Panc1 (cell line): ENCODE results near the gene TSPAN4. TPM values are rescaled to one million over a fixed set of nuclear protein-coding genes. Genes with fewer than 3 reads are reported as not detected.

ENCODE experiments used
- ATAC-seq: fragments of 200-7000 bp; cut with Tn5 transposase; 2 replicates; pipeline ENCODE4 v1.9.1; 2020; ENCODE audit warnings: mild to moderate bottlenecking, moderate library complexity
- BruUV-seq: library from RNA; stranded (reverse); fragments of 400-500 nt; replicated peaks from 2 replicates; lab custom pipeline; 2021; lab: Mats Ljungman, UMichigan
- CTCF ChIA-PET: fragments of 300-600 bp; sonication (Branson Sonifier 250); formaldehyde crosslinking; loops from one replicate; lab custom pipeline; 2022; ENCODE audit warnings: antibody characterized with exemption; lab: Charles Lee
- POLR2A ChIA-PET: fragments of 300-600 bp; sonication (Branson Sonifier 250); formaldehyde crosslinking; loops from one replicate; lab custom pipeline; 2022; ENCODE audit warnings: antibody characterized with exemption; lab: Charles Lee
- DNase-seq: peaks from one replicate; pipeline ENCODE4 v3.0.0-alpha.2; 2010; ENCODE audit warnings: low read depth, low spot score
- H3K27ac ChIP-seq: 2 replicates; pipeline ENCODE4 v1.5.1; 2011; ENCODE audit warnings: mild to moderate bottlenecking, low read length, inconsistent platforms
- H3K27me3 ChIP-seq: fragments of 200-500 bp; sonication (Bioruptor generic); 2 replicates; pipeline ENCODE4 v1.6.0; 2014; ENCODE audit warnings: low read length, inconsistent platforms; ENCODE audit not compliant: control insufficient read depth, insufficient read depth
- H3K36me3 ChIP-seq: fragments of 200-500 bp; sonication (Bioruptor generic); 2 replicates; pipeline ENCODE4 v1.5.1; 2014; ENCODE audit warnings: inconsistent platforms, mild to moderate bottlenecking, low read length, moderate library complexity; ENCODE audit not compliant: control insufficient read depth, insufficient read depth
- H3K4me1 ChIP-seq: 2 replicates; pipeline ENCODE4 v1.5.1; 2011; ENCODE audit warnings: inconsistent platforms, mild to moderate bottlenecking, low read length, moderate library complexity; ENCODE audit not compliant: control insufficient read depth, insufficient read depth
- H3K4me3 ChIP-seq, 2 experiments: 2 replicates each; pipeline ENCODE4 v1.5.1; 2011 to 2012; ENCODE audit warnings: low read depth in 2 of 2, low read length in 2 of 2, mild to moderate bottlenecking in 2 of 2, inconsistent platforms in 1 of 2, moderate library complexity in 1 of 2
- H3K9me3 ChIP-seq: fragments of 200-500 bp; sonication (Bioruptor generic); 2 replicates; pipeline ENCODE4 v1.5.1; 2014; ENCODE audit warnings: low read depth, mild to moderate bottlenecking, inconsistent platforms, low read length, moderate library complexity; ENCODE audit not compliant: control insufficient read depth, insufficient read depth
- POLR2AphosphoS5 ChIP-seq: IDR thresholded peaks from 2 replicates; pipeline ENCODE4 v1.6.1; 2012; ENCODE audit warnings: mild to moderate bottlenecking, low read depth, low read length, moderate library complexity
- SIN3A ChIP-seq: IDR thresholded peaks from 2 replicates; pipeline ENCODE4 v1.6.1; 2012; ENCODE audit warnings: low read depth, mild to moderate bottlenecking, low read length, moderate library complexity, borderline replicate concordance; ENCODE audit not compliant: insufficient read depth
- TCF7L2 ChIP-seq: IDR thresholded peaks from 2 replicates; pipeline ENCODE4 v1.6.1; 2011; ENCODE audit warnings: mild to moderate bottlenecking, low read depth, low read length, inconsistent platforms
- in situ Hi-C: cut with HindIII; loops from 2 replicates; pipeline ENCODE4 v1.10.0; 2016; ENCODE audit warnings: low sequenced_read_pairs, low pct_unique_long_range_greater_than_20kb
- intact Hi-C: fragments of 100-400 bp; cut with micrococcal nuclease; formaldehyde crosslinking; loops from one replicate; pipeline ENCODE4 v1.10.0; 2022; ENCODE audit not compliant: unreplicated experiment
- total RNA-seq: library from RNA; stranded (reverse); gene quantifications from one replicate; pipeline ENCODE4 v1.2.1, GENCODE V29; 2021; ENCODE audit not compliant: unreplicated experiment
- TF ChIP-seq, protein P1 (sequence below), 2 experiments: IDR thresholded peaks; 2 replicates each; pipeline ENCODE4 v1.6.1; 2011 to 2012; ENCODE audit warnings: low read depth in 2 of 2, control low read depth in 1 of 2, low read length in 1 of 2, mild to moderate bottlenecking in 1 of 2, moderate library complexity in 1 of 2; ENCODE audit not compliant: insufficient read depth in 1 of 2
- TF ChIP-seq, protein P2 (sequence below): fragments of 450-650 bp; IDR thresholded peaks from 2 replicates; pipeline ENCODE4 v1.5.1; 2017; ENCODE audit warnings: mild to moderate bottlenecking

TSPAN4 gene
- total RNA-seq, 1 experiment from 2014 or later, result 187 TPM

DNA sequence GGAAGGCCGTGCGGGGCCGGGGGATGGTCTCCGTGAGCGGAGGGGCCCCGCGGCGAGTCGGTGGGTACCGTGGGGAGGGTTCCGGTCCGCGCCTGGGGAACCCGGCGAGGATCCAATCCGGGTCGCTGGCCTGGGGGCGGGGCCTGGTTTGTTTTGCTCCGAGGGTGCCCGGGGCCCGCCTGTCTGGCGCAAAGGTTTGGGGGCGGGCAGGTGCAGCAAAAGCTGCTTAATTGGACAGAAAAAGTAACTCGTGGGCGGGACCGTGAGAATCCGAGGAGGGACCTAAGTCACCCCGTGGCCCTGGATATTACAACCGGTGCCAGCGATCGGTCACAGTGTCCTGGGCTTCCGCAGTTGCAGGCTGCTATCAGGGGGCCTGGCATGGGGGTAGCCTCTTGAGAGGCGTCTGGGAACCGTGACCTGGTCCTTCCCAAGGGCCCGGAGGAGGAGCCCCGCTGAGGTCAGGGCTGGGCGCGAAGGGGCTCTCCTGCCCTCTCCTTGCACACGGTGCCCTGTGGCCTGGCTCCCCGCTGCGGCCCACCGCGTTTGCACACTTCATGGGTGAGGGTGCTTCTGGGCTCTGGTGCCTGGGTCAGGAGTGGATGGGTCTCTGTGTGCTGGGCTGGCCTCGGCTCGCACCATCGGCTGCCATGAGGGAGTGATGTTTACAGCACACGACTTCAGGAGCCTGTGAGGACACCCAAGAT, 22.6 kb upstream of the TSPAN4 start:
- peak overlapping the region; percentile 89 for H3K27ac ChIP-seq
- H3K4me3 ChIP-seq, result peak overlapping the region; percentile 80 to 88
- H3K36me3 ChIP-seq, result 0 out of 2 replicates have a peak, but pooled peaks cover 2% of the 10 kb centered on the region
- intact Hi-C loops (no loop called here), in situ Hi-C loops (no loop called here)
- H3K27me3 ChIP-seq, result no peaks in the 10 kb centered on the region
- ATAC-seq (peak; percentile 67), DNase-seq (no peak)
- TF ChIP-seq, protein P1, sequence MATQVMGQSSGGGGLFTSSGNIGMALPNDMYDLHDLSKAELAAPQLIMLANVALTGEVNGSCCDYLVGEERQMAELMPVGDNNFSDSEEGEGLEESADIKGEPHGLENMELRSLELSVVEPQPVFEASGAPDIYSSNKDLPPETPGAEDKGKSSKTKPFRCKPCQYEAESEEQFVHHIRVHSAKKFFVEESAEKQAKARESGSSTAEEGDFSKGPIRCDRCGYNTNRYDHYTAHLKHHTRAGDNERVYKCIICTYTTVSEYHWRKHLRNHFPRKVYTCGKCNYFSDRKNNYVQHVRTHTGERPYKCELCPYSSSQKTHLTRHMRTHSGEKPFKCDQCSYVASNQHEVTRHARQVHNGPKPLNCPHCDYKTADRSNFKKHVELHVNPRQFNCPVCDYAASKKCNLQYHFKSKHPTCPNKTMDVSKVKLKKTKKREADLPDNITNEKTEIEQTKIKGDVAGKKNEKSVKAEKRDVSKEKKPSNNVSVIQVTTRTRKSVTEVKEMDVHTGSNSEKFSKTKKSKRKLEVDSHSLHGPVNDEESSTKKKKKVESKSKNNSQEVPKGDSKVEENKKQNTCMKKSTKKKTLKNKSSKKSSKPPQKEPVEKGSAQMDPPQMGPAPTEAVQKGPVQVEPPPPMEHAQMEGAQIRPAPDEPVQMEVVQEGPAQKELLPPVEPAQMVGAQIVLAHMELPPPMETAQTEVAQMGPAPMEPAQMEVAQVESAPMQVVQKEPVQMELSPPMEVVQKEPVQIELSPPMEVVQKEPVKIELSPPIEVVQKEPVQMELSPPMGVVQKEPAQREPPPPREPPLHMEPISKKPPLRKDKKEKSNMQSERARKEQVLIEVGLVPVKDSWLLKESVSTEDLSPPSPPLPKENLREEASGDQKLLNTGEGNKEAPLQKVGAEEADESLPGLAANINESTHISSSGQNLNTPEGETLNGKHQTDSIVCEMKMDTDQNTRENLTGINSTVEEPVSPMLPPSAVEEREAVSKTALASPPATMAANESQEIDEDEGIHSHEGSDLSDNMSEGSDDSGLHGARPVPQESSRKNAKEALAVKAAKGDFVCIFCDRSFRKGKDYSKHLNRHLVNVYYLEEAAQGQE (IDR thresholded peaks at IDR 0.05; ENCODE audit: insufficient read depth in 1 of 2, low read depth in 2 of 2, low read length in 1 of 2), result no peak
- peak; percentile 69; the same call in 1 of the 2 replicates for TF ChIP-seq POLR2AphosphoS5
- TF ChIP-seq SIN3A, result peak; percentile 88; the same call in 1 of the 2 replicates
- TF ChIP-seq, protein P2, sequence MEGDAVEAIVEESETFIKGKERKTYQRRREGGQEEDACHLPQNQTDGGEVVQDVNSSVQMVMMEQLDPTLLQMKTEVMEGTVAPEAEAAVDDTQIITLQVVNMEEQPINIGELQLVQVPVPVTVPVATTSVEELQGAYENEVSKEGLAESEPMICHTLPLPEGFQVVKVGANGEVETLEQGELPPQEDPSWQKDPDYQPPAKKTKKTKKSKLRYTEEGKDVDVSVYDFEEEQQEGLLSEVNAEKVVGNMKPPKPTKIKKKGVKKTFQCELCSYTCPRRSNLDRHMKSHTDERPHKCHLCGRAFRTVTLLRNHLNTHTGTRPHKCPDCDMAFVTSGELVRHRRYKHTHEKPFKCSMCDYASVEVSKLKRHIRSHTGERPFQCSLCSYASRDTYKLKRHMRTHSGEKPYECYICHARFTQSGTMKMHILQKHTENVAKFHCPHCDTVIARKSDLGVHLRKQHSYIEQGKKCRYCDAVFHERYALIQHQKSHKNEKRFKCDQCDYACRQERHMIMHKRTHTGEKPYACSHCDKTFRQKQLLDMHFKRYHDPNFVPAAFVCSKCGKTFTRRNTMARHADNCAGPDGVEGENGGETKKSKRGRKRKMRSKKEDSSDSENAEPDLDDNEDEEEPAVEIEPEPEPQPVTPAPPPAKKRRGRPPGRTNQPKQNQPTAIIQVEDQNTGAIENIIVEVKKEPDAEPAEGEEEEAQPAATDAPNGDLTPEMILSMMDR, result no peak
- no peaks in the 10 kb centered on the region for H3K9me3 ChIP-seq
- BruUV-seq, result TSS peak; percentile 85
- peaks cover 45% of the 10 kb centered on the region for H3K4me1 ChIP-seq
- ChIA-PET CTCF (interaction anchor here (0.7 kb wide), 1 partner anchor 18 kb away, joined by 3 read pairs; no protein-coding TSS in a partner anchor), POLR2A (interaction anchor here (1.1 to 1.9 kb wide), 3 partner anchors 8 to 11 kb away, joined by 4 to 11 read pairs (median 9); partner anchors contain the start of gene CRACR2B)

DNA sequence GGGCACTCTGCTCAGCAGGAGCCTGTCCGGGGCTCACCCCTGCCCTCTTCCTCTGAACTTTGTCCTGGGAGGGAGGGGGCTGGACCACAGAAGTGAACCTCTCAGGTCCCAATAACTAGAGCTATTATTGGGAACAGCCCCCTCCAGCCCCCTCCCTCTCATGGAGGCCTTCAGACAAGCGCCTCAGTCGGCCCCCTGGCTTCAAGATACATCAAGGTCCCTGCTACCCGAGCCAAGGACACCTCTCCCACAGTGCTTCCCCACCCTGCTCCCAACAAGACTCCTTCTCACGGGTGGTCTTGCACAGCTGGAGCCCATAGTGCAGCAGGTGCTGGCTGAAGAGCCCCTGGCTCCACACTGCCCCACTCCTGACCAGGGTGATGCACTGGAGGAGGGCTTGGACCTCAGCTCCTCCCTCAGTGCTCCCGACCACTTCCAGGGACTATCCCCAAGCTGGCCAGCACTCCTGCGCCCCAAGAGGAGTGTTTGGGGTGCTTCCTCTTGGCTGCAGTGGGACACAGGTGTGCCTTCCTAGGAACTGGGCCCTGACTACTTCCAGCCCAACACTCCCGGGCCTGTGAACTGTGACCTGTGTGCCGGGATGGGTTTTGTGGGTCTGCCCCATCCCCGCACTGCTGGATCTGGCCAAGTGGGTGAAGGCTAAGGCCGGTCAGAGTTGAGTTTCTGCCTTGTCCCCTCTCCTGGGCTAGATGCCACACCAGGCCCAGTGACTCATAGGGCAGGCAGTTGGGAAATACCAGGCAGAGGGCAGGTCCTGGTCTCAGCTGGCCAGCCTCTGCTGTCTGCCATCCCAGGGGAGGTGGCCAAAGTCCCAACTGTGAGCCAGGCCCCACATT, 21.8 kb upstream of the TSPAN4 start:
- ChIA-PET POLR2A (interaction anchor here (0.9 to 1.9 kb wide), 2 partner anchors 8 to 12 kb away, joined by 3 to 11 read pairs; partner anchors contain the start of gene CRACR2B), CTCF (interaction anchor here (0.7 kb wide), 2 partner anchors 9 to 18 kb away, joined by 3 to 4 read pairs; no protein-coding TSS in a partner anchor)
- Histone ChIP-seq H3K4me3 (peak overlapping the region; percentile 80 to 88), H3K27me3 (no peaks in the 10 kb centered on the region), H3K4me1 (peaks cover 51% of the 10 kb centered on the region), H3K36me3 (0 out of 2 replicates have a peak, but pooled peaks cover 2% of the 10 kb centered on the region), H3K9me3 (no peaks in the 10 kb centered on the region), H3K27ac (peak overlapping the region; percentile 89)
- ATAC-seq (peak; percentile 63), DNase-seq (no peak)
- intact Hi-C loops, result no loop called here
- in situ Hi-C loops, result no loop called here
- TF ChIP-seq, protein P1 (IDR thresholded peaks at IDR 0.05; ENCODE audit: insufficient read depth in 1 of 2, low read depth in 2 of 2, low read length in 1 of 2), result no peak
- TF ChIP-seq, protein P2, result no peak
- TF ChIP-seq SIN3A, result peak; percentile 94; the same call in 1 of the 2 replicates
- peak; percentile 69; the same call in 1 of the 2 replicates for TF ChIP-seq POLR2AphosphoS5
- no peak for TF ChIP-seq TCF7L2
- BruUV-seq, result no TSS peak
